ENCODE data around the gene ARHGAP26.

DNA sequence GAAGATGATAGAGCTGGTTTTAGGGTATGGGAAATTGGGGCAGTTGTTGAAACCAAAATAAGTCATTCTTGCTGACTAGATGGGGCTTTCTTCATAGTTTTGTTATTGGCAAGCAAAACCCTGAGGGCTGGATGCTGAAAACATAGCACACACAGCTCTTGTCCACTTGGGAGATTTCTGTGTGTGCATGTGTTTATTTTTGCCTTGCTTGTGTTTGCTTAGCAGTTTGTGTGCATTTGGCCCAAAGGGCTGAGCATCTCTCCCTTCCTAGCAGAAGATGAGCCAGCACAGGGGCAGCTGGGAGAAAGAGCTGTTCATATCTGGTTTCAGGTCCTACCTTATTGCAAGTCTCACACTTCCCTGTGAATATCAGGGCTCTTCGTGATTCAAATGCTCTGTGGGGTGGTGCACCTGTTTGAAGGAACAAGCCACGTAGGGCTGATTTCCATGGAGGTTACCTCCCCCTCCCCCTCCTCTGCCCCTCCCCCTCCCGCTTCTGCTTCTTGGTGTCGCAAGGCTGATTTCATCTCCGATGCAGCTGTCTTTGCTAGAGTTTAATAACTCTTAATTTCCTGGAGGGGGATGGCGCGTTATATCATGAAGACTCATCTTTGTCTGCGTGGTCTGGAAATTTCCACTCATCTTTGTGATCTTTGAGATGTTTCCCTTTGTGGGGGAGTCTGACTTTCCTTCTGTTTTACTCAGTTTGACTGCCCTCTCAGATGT, 296.5 kb downstream of the ARHGAP26 start:
- TF ChIP-seq, protein P1, sequence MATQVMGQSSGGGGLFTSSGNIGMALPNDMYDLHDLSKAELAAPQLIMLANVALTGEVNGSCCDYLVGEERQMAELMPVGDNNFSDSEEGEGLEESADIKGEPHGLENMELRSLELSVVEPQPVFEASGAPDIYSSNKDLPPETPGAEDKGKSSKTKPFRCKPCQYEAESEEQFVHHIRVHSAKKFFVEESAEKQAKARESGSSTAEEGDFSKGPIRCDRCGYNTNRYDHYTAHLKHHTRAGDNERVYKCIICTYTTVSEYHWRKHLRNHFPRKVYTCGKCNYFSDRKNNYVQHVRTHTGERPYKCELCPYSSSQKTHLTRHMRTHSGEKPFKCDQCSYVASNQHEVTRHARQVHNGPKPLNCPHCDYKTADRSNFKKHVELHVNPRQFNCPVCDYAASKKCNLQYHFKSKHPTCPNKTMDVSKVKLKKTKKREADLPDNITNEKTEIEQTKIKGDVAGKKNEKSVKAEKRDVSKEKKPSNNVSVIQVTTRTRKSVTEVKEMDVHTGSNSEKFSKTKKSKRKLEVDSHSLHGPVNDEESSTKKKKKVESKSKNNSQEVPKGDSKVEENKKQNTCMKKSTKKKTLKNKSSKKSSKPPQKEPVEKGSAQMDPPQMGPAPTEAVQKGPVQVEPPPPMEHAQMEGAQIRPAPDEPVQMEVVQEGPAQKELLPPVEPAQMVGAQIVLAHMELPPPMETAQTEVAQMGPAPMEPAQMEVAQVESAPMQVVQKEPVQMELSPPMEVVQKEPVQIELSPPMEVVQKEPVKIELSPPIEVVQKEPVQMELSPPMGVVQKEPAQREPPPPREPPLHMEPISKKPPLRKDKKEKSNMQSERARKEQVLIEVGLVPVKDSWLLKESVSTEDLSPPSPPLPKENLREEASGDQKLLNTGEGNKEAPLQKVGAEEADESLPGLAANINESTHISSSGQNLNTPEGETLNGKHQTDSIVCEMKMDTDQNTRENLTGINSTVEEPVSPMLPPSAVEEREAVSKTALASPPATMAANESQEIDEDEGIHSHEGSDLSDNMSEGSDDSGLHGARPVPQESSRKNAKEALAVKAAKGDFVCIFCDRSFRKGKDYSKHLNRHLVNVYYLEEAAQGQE (IDR thresholded peaks at IDR 0.05; ENCODE audit: insufficient read depth in 1 of 2, low read depth in 2 of 2, low read length in 2 of 2): peak in 1 of 2 experiments; percentile 44; a peak in 1 of 4 replicates
- TF ChIP-seq SIN3A (IDR thresholded peaks at IDR 0.05; ENCODE audit: borderline replicate concordance, insufficient read depth, low read length) (0 out of 2 replicates have a peak, but pooled peaks have one; percentile 29), POLR2AphosphoS5 (IDR thresholded peaks at IDR 0.05; ENCODE audit: low read depth, low read length) (no peak), FOXP2 (optimal IDR thresholded peaks at IDR 0.05; ENCODE audit: borderline replicate concordance, extremely low read depth, extremely low read length, insufficient read depth) (no peak)

Data from PFSK-1 (cell line).